SK-N-SH treated with all-trans-retinoic acid at 6 μM for 48 hours (cell line): ENCODE data around the gene EMILIN2.

Experiments
- ATAC-seq: fragments of 200-7000 bp; cut with Tn5 transposase; 3 replicates; pipeline ENCODE4 v1.9.1; 2020; ENCODE audit warnings: mild to moderate bottlenecking, moderate library complexity
- ARNTL ChIP-seq: fragments of 450-650 bp; formaldehyde crosslinking; IDR thresholded peaks from 2 replicates; pipeline ENCODE4 v1.5.0; 2020; ENCODE audit warnings: low read depth, mild to moderate bottlenecking, moderate library complexity, borderline replicate concordance
- BACH2 ChIP-seq: fragments of 250-450 bp; sonication (Bioruptor Pico); IDR thresholded peaks from 2 replicates; pipeline ENCODE4 v1.9.0; 2021; ENCODE audit warnings: mild to moderate bottlenecking, borderline replicate concordance
- CREB5 ChIP-seq: fragments of 250-450 bp; sonication (Bioruptor Pico); IDR thresholded peaks from 2 replicates; pipeline ENCODE4 v1.5.1; 2020; ENCODE audit warnings: low read depth, mild to moderate bottlenecking, moderate library complexity
- CSDC2 ChIP-seq: fragments of 250-450 bp; sonication (Bioruptor Pico); IDR thresholded peaks from 2 replicates; pipeline ENCODE4 v1.5.0; 2020; ENCODE audit warnings: mild to moderate bottlenecking, moderate library complexity
- CSRNP3 ChIP-seq: fragments of 250-450 bp; sonication (Bioruptor Pico); IDR thresholded peaks from 2 replicates; pipeline ENCODE4 v1.5.1; 2021; ENCODE audit warnings: mild to moderate bottlenecking, moderate library complexity
- ESRRG ChIP-seq: fragments of 250-450 bp; sonication (Bioruptor Pico); IDR thresholded peaks from 2 replicates; pipeline ENCODE4 v1.6.1; 2021; ENCODE audit warnings: mild to moderate bottlenecking
- GLIS3 ChIP-seq: fragments of 250-450 bp; sonication (Bioruptor Pico); IDR thresholded peaks from 2 replicates; pipeline ENCODE4 v1.5.0; 2020; ENCODE audit warnings: mild to moderate bottlenecking, moderate library complexity
- ISL1 ChIP-seq: fragments of 250-450 bp; sonication (Bioruptor Pico); IDR thresholded peaks from 2 replicates; pipeline ENCODE4 v2.1.2; 2022; ENCODE audit warnings: mild to moderate bottlenecking, moderate library complexity
- OSR1 ChIP-seq: fragments of 250-450 bp; sonication (Bioruptor Pico); IDR thresholded peaks from 2 replicates; pipeline ENCODE4 v1.8.0; 2022; ENCODE audit warnings: moderate library complexity, mild to moderate bottlenecking, inconsistent platforms
- PATZ1 ChIP-seq: fragments of 250-450 bp; sonication (Bioruptor Pico); IDR thresholded peaks from 2 replicates; pipeline ENCODE4 v1.8.0; 2020; ENCODE audit warnings: mild to moderate bottlenecking, moderate library complexity, borderline replicate concordance
- POU6F1 ChIP-seq: fragments of 250-450 bp; sonication (Bioruptor Pico); IDR thresholded peaks from 2 replicates; pipeline ENCODE4 v1.8.0; 2021; ENCODE audit warnings: low read depth, mild to moderate bottlenecking, moderate library complexity, borderline replicate concordance
- PPARA ChIP-seq: fragments of 250-450 bp; sonication (Bioruptor Pico); IDR thresholded peaks from 2 replicates; pipeline ENCODE4 v1.5.0; 2020; ENCODE audit warnings: mild to moderate bottlenecking, borderline replicate concordance
- RARB ChIP-seq: fragments of 250-450 bp; sonication (Bioruptor Pico); IDR thresholded peaks from 2 replicates; pipeline ENCODE4 v1.8.0; 2021; ENCODE audit warnings: mild to moderate bottlenecking, moderate library complexity
- SNAI2 ChIP-seq: fragments of 250-450 bp; sonication (Bioruptor Pico); IDR thresholded peaks from 2 replicates; pipeline ENCODE4 v1.5.0; 2020; ENCODE audit warnings: mild to moderate bottlenecking, moderate library complexity
- TCF4 ChIP-seq: fragments of 250-450 bp; sonication (Bioruptor Pico); IDR thresholded peaks from 2 replicates; pipeline ENCODE4 v1.8.0; 2021; ENCODE audit warnings: mild to moderate bottlenecking, moderate library complexity, borderline replicate concordance
- TOX ChIP-seq: fragments of 250-450 bp; sonication (Bioruptor Pico); IDR thresholded peaks from 2 replicates; pipeline ENCODE4 v1.8.0; 2021; ENCODE audit warnings: mild to moderate bottlenecking, moderate library complexity, borderline replicate concordance
- ZC3H10 ChIP-seq: fragments of 250-450 bp; sonication (Bioruptor Pico); IDR thresholded peaks from 2 replicates; pipeline ENCODE4 v1.5.1; 2021; ENCODE audit warnings: mild to moderate bottlenecking, moderate library complexity
- ZFP3 ChIP-seq: fragments of 250-450 bp; sonication (Bioruptor Pico); IDR thresholded peaks from 2 replicates; pipeline ENCODE4 v1.5.0; 2020; ENCODE audit warnings: mild to moderate bottlenecking, moderate library complexity
- ZFP30 ChIP-seq: fragments of 450-650 bp; formaldehyde crosslinking; IDR thresholded peaks from 2 replicates; pipeline ENCODE4 v1.5.0; 2022; ENCODE audit warnings: mild to moderate bottlenecking, moderate library complexity
- ZNF565 ChIP-seq: fragments of 450-650 bp; formaldehyde crosslinking; conservative IDR thresholded peaks from 2 replicates; pipeline ENCODE4 v1.5.0; 2020; ENCODE audit warnings: low read depth, mild to moderate bottlenecking, moderate library complexity
- ZNF70 ChIP-seq: fragments of 450-650 bp; formaldehyde crosslinking; IDR thresholded peaks from 2 replicates; pipeline ENCODE4 v1.5.0; 2020; ENCODE audit warnings: mild to moderate bottlenecking, moderate library complexity
- ZNF8 ChIP-seq: fragments of 450-650 bp; formaldehyde crosslinking; IDR thresholded peaks from 2 replicates; pipeline ENCODE4 v1.5.0; 2020; ENCODE audit warnings: mild to moderate bottlenecking, moderate library complexity

Gene EMILIN2

GRCh38 chr18:2818281-2818680 lies 28.5 kb upstream of the EMILIN2 start:
- TF ChIP-seq ZNF8 (CRISPR knock-in tag) (no peak), CREB5 (CRISPR knock-in tag) (no peak), OSR1 (no peak), CSRNP3 (CRISPR knock-in tag) (no peak), TCF4 (no peak), SNAI2 (CRISPR knock-in tag) (no peak), PPARA (no peak), BACH2 (CRISPR knock-in tag) (no peak), POU6F1 (CRISPR knock-in tag) (no peak), ESRRG (no peak)

GRCh38 chr18:2821695-2822094 lies 25.1 kb upstream of the EMILIN2 start:
- ATAC-seq: no peak
- no peak for TF ChIP-seq ZFP3 (CRISPR knock-in tag)
- no peak for TF ChIP-seq ISL1 (CRISPR knock-in tag)
- no peak for TF ChIP-seq BACH2 (CRISPR knock-in tag)
- no peak for TF ChIP-seq ARNTL
- no peak for TF ChIP-seq CREB5 (CRISPR knock-in tag)
- no peak for TF ChIP-seq RARB (CRISPR knock-in tag)
- no peak for TF ChIP-seq GLIS3 (CRISPR knock-in tag)
- no peak for TF ChIP-seq ZC3H10 (CRISPR knock-in tag)
- TF ChIP-seq POU6F1 (CRISPR knock-in tag): no peak
- no peak for TF ChIP-seq TCF4
- no peak for TF ChIP-seq TOX (CRISPR knock-in tag)
- TF ChIP-seq ESRRG: no peak
- TF ChIP-seq SNAI2 (CRISPR knock-in tag): no peak

More at GRCh38 chr18:2818281-2818680, 28.5 kb upstream of the EMILIN2 start:
- no peak for ATAC-seq

- no peak for TF ChIP-seq PPARA
- no peak for TF ChIP-seq ESRRG
- TF ChIP-seq PATZ1 (CRISPR knock-in tag): no peak
- TF ChIP-seq ZFP30 (CRISPR knock-in tag): no peak
- TF ChIP-seq ZFP3 (CRISPR knock-in tag): no peak
- no peak for TF ChIP-seq ZC3H10 (CRISPR knock-in tag)
- no peak for TF ChIP-seq CSDC2 (CRISPR knock-in tag)
- no peak for TF ChIP-seq ZNF8 (CRISPR knock-in tag)
- no peak for TF ChIP-seq OSR1
- no peak for TF ChIP-seq ZNF565 (CRISPR knock-in tag)
- TF ChIP-seq CSRNP3 (CRISPR knock-in tag): no peak
- no peak for TF ChIP-seq ARNTL
- TF ChIP-seq BACH2 (CRISPR knock-in tag): no peak
- TF ChIP-seq RARB (CRISPR knock-in tag): no peak
- TF ChIP-seq ZNF70 (CRISPR knock-in tag): no peak
- TF ChIP-seq CREB5 (CRISPR knock-in tag): no peak
- no peak for TF ChIP-seq SNAI2 (CRISPR knock-in tag)
- TF ChIP-seq, all 23 proteins: peak for 0
- no peak for ATAC-seq
Observed at GRCh38 chr18:2822213-2822921, 24.4 kb upstream of the EMILIN2 start.
